Endodermal cell (in vitro differentiated cells): Measurements from ENCODE around the gene RANBP10. TPM values are rescaled to one million over a fixed set of nuclear protein-coding genes. Genes with fewer than 3 reads are reported as not detected.
A peak's percentile ranks its signal among the peaks of the same experiment; 100 is the strongest.

Source experiments
- DNase-seq: peaks from one replicate; pipeline ENCODE4 v3.0.0-alpha.2; 2017
- H3K27ac ChIP-seq: 2 replicates; pipeline ENCODE4 v1.5.1; 2013; ENCODE audit warnings: mild to moderate bottlenecking, low read depth, low read length, moderate library complexity
- H3K27me3 ChIP-seq: 2 replicates; pipeline ENCODE4 v1.6.1; 2013; ENCODE audit warnings: mild to moderate bottlenecking, low read length, moderate library complexity; ENCODE audit not compliant: insufficient read depth, control insufficient read depth, poor library complexity, severe bottlenecking
- H3K36me3 ChIP-seq: 2 replicates; pipeline ENCODE4 v1.7.0; 2013; ENCODE audit warnings: mild to moderate bottlenecking, low read length, moderate library complexity; ENCODE audit not compliant: control insufficient read depth, insufficient read depth
- H3K4me1 ChIP-seq: one replicate; pipeline ENCODE4 v1.7.0; 2013; ENCODE audit warnings: low read length; ENCODE audit not compliant: control insufficient read depth, insufficient read depth
- H3K4me3 ChIP-seq: 2 replicates; pipeline ENCODE4 v1.5.1; 2013; ENCODE audit warnings: mild to moderate bottlenecking, low read length, moderate library complexity
- H3K9ac ChIP-seq: 2 replicates; pipeline ENCODE4 v1.6.1; 2013; ENCODE audit warnings: mild to moderate bottlenecking, low read length, moderate library complexity; ENCODE audit not compliant: poor library complexity, severe bottlenecking; ENCODE audit errors: extremely low read depth
- H3K9me3 ChIP-seq: 2 replicates; pipeline ENCODE4 v1.6.1; 2013; ENCODE audit warnings: mild to moderate bottlenecking, low read length, moderate library complexity; ENCODE audit not compliant: control insufficient read depth
- H3K27ac Mint-ChIP-seq: 2 replicates; pipeline ENCODE4 v1.8.0; 2020; ENCODE audit warnings: mixed read lengths
- H3K27me3 Mint-ChIP-seq: 2 replicates; pipeline ENCODE4 v1.8.0; 2021; ENCODE audit warnings: mild to moderate bottlenecking, mixed read lengths; ENCODE audit not compliant: insufficient read depth
- H3K36me3 Mint-ChIP-seq: 2 replicates; pipeline ENCODE4 v1.8.0; 2020; ENCODE audit warnings: low read depth, mixed read lengths
- H3K4me1 Mint-ChIP-seq: 2 replicates; pipeline ENCODE4 v1.8.0; 2020; ENCODE audit warnings: mixed read lengths
- H3K4me3 Mint-ChIP-seq: 2 replicates; pipeline ENCODE4 v1.8.0; 2020; ENCODE audit warnings: mild to moderate bottlenecking, moderate library complexity, mixed read lengths
- H3K9me3 Mint-ChIP-seq: 2 replicates; pipeline ENCODE4 v1.8.0; 2020; ENCODE audit warnings: mild to moderate bottlenecking, mixed read lengths
- CTCF ChIP-seq: fragments of 200-600 bp; sonication (generic); conservative IDR thresholded peaks from 2 replicates; pipeline ENCODE4 v1.5.0; 2021; ENCODE audit warnings: antibody characterized with exemption, mild to moderate bottlenecking
- WGBS, 2 experiments: methylation state at CpG; one replicate each; pipeline versions ENCODE4 v1.1.5 to v1.1.7; 2013; ENCODE audit warnings: missing lambda C conversion rate in 2 of 2, mixed read lengths in 1 of 2; ENCODE audit not compliant: insufficient coverage in 1 of 2, insufficient read length in 1 of 2; 5-methylcytosine and 5-hydroxymethylcytosine counted together
- total RNA-seq, 2 donors: library from RNA; stranded (reverse); fragmentation: NEBNext Ultra II Directional in 1 of 2; extraction: Animal tissue kit (Norgen Biotek cat#: 25700) in 1 of 2; gene quantifications; 2 replicates in 1 of 2; 3 replicates in 1 of 2; pipeline ENCODE4 v1.2.1, GENCODE V29; 2021

RANBP10 gene
- total RNA-seq, 2 donors from 2014 or later, result 19.2 to 22.5 TPM

- Mint-ChIP-seq H3K27me3 (no peaks in the 10 kb centered on the region), H3K36me3 (peaks cover 27% of the 10 kb centered on the region), H3K9me3 (no peaks in the 10 kb centered on the region), H3K4me3 (no peak overlapping the region), H3K27ac (no peak overlapping the region), H3K4me1 (no peaks in the 10 kb centered on the region)
- Histone ChIP-seq H3K27me3 (no peaks in the 10 kb centered on the region), H3K4me3 (no peak overlapping the region), H3K27ac (no peak overlapping the region), H3K9ac (no peak overlapping the region), H3K36me3 (peaks cover 25% of the 10 kb centered on the region), H3K9me3 (no peaks in the 10 kb centered on the region), H3K4me1 (no peaks in the 10 kb centered on the region)
- TF ChIP-seq CTCF, result no peak
- WGBS, 2 experiments, result 100% methylated on average over 4 of the region's 4 CpGs; no CpG with 5 or more reads in 1 of the 2 experiments
- no peak for DNase-seq
Measured at GRCh38 chr16:67683767-67684166, 122.6 kb downstream of the RANBP10 start.

GRCh38 chr16:67679935-67680897 lies 126.1 kb downstream of the RANBP10 start:
- no peak overlapping the region for H3K9ac ChIP-seq
- H3K4me1 Mint-ChIP-seq, result no peaks in the 10 kb centered on the region
- peaks cover 23% of the 10 kb centered on the region for H3K36me3 ChIP-seq
- no peaks in the 10 kb centered on the region for H3K9me3 ChIP-seq
- no peak overlapping the region for H3K27ac ChIP-seq
- 92% methylated on average over 7 to 10 of the region's 10 CpGs for WGBS, 2 experiments
- DNase-seq, result peak; percentile 17
- no peaks in the 10 kb centered on the region for H3K9me3 Mint-ChIP-seq
- H3K36me3 Mint-ChIP-seq, result peaks cover 26% of the 10 kb centered on the region
- H3K27me3 ChIP-seq, result no peaks in the 10 kb centered on the region
- TF ChIP-seq CTCF, result no peak
- no peaks in the 10 kb centered on the region for H3K27me3 Mint-ChIP-seq
- no peak overlapping the region for H3K4me3 Mint-ChIP-seq
- H3K4me1 ChIP-seq, result no peaks in the 10 kb centered on the region
- no peak overlapping the region for H3K4me3 ChIP-seq
- no peak overlapping the region for H3K27ac Mint-ChIP-seq

- H3K9me3 Mint-ChIP-seq, result no peaks in the 10 kb centered on the region
- H3K4me1 ChIP-seq, result no peaks in the 10 kb centered on the region
- H3K36me3 ChIP-seq, result peaks cover 9% of the 10 kb centered on the region
- 93 to 95% methylated on average over 9 to 12 of the region's 12 CpGs for WGBS, 2 experiments
- no peak overlapping the region for H3K27ac Mint-ChIP-seq
- DNase-seq, result peak; percentile 8
- H3K36me3 Mint-ChIP-seq, result peaks cover 15% of the 10 kb centered on the region
- H3K9ac ChIP-seq, result no peak overlapping the region
- H3K4me1 Mint-ChIP-seq, result no peaks in the 10 kb centered on the region
- no peaks in the 10 kb centered on the region for H3K9me3 ChIP-seq
- no peak overlapping the region for H3K4me3 ChIP-seq
- H3K4me3 Mint-ChIP-seq, result no peak overlapping the region
- H3K27me3 Mint-ChIP-seq, result no peaks in the 10 kb centered on the region
- H3K27ac ChIP-seq, result no peak overlapping the region
- no peaks in the 10 kb centered on the region for H3K27me3 ChIP-seq
- TF ChIP-seq CTCF, result no peak
Measured at GRCh38 chr16:67678354-67679023, 127.9 kb downstream of the RANBP10 start.
